A549 (cell line): ENCODE results near the gene MBP. TPM values are rescaled to one million over a fixed set of nuclear protein-coding genes. Genes with fewer than 3 reads are reported as not detected.

Experiments
- ATAC-seq, 2 experiments: fragments of 200-7000 bp in 1 of 2; fragments of >200 bp in 1 of 2; cut with Nextera tagmentation in 1 of 2; cut with Tn5 transposase in 1 of 2; 3 replicates each; pipeline versions ENCODE4 v1.8.0 to v1.9.1; 2018 to 2020; ENCODE audit warnings: mild to moderate bottlenecking in 1 of 2, moderate library complexity in 1 of 2
- CTCF ChIA-PET: fragments of 300-600 bp; sonication (Branson Sonifier 250); formaldehyde crosslinking; extraction: SDS; loops from one replicate; lab custom pipeline; 2021; ENCODE audit warnings: antibody characterized with exemption, inconsistent platforms; lab: Yijun Ruan, JAX
- POLR2A ChIA-PET: fragments of 350-600 bp; formaldehyde crosslinking; extraction: SDS; loops from one replicate; lab custom pipeline; 2021; ENCODE audit warnings: antibody characterized with exemption, inconsistent platforms; lab: Yijun Ruan, JAX
- DNase-seq, 2 experiments: peaks; one replicate each; pipeline versions ENCODE4 v3.0.0 to v3.0.0-alpha.2; 2011 to 2016; ENCODE audit warnings: low read depth in 1 of 2, low spot score in 1 of 2
- FAIRE-seq: peaks from 2 replicates; lab custom pipeline; 2011; peaks lifted over from hg19 to GRCh38; lab: Jason Lieb, UNC
- H3K27ac ChIP-seq, 2 experiments: fragments of >200 bp; sonication (Bioruptor Twin); formaldehyde crosslinking; 3 replicates each; pipeline ENCODE4 v1.5.1; 2016 to 2017
- H3K4me1 ChIP-seq: fragments of >200 bp; sonication (Bioruptor Twin); formaldehyde crosslinking; 3 replicates; pipeline ENCODE4 v1.6.1; 2016
- H3K4me2 ChIP-seq: fragments of >200 bp; sonication (Bioruptor Twin); formaldehyde crosslinking; 3 replicates; pipeline ENCODE4 v1.6.1; 2016
- H3K4me3 ChIP-seq: fragments of >200 bp; sonication (Bioruptor Twin); formaldehyde crosslinking; 3 replicates; pipeline ENCODE4 v1.5.1; 2016
- H3K9me3 ChIP-seq: fragments of >200 bp; sonication (Bioruptor Twin); formaldehyde crosslinking; 3 replicates; pipeline ENCODE4 v1.6.1; 2016
- ATOH8 ChIP-seq: fragments of 250-450 bp; sonication (Bioruptor Pico); IDR thresholded peaks from 2 replicates; pipeline ENCODE4 v1.5.0; 2020; ENCODE audit warnings: low read depth, mild to moderate bottlenecking, moderate library complexity
- BHLHE40 ChIP-seq: IDR thresholded peaks from 2 replicates; pipeline ENCODE4 v1.6.1; 2012; ENCODE audit warnings: low read depth, low read length, inconsistent platforms
- CBX2 ChIP-seq: fragments of 200-600 bp; sonication (generic); IDR thresholded peaks from 2 replicates; pipeline ENCODE4 v1.6.1; 2016; ENCODE audit warnings: low read depth, mild to moderate bottlenecking, borderline replicate concordance
- CBX8 ChIP-seq: fragments of 200-600 bp; sonication (generic); IDR thresholded peaks from 2 replicates; pipeline ENCODE4 v1.6.1; 2016
- CHD4 ChIP-seq: fragments of 200-600 bp; sonication (generic); IDR thresholded peaks from 2 replicates; pipeline ENCODE4 v1.6.1; 2016; ENCODE audit warnings: antibody characterized with exemption, mild to moderate bottlenecking, borderline replicate concordance
- EHF ChIP-seq: fragments of 250-450 bp; sonication (Bioruptor Pico); IDR thresholded peaks from 2 replicates; pipeline ENCODE4 v1.5.0; 2020; ENCODE audit warnings: mild to moderate bottlenecking
- ELK1 ChIP-seq: fragments of 150-350 bp; IDR thresholded peaks from 2 replicates; pipeline ENCODE4 v1.6.1; 2014; ENCODE audit warnings: low read depth, mild to moderate bottlenecking, low read length
- ESRRA ChIP-seq: fragments of 150-350 bp; IDR thresholded peaks from 2 replicates; pipeline ENCODE4 v1.6.1; 2014; ENCODE audit warnings: mild to moderate bottlenecking, low read length, borderline replicate concordance
- FOSB ChIP-seq: fragments of 250-450 bp; sonication (Bioruptor Pico); IDR thresholded peaks from 2 replicates; pipeline ENCODE4 v1.5.0; 2020; ENCODE audit warnings: mild to moderate bottlenecking, moderate library complexity
- FOSL2 ChIP-seq, 2 experiments: fragments of 450-650 bp in 1 of 2; fragments of >200 bp in 1 of 2; sonication (Bioruptor Twin) in 1 of 2; formaldehyde crosslinking; IDR thresholded peaks; 2 replicates each; pipeline versions ENCODE4 v1.5.0 to v1.6.1; 2016 to 2020; ENCODE audit warnings: mild to moderate bottlenecking in 1 of 2, moderate library complexity in 1 of 2
- FOXS1 ChIP-seq: fragments of 250-450 bp; sonication (Bioruptor Pico); IDR thresholded peaks from 2 replicates; pipeline ENCODE4 v1.5.0; 2020; ENCODE audit warnings: mild to moderate bottlenecking, moderate library complexity
- HDAC2 ChIP-seq: fragments of 200-600 bp; sonication (generic); IDR thresholded peaks from 2 replicates; pipeline ENCODE4 v1.6.1; 2016
- HES2 ChIP-seq: fragments of >200 bp; sonication (Bioruptor Twin); formaldehyde crosslinking; IDR thresholded peaks from 2 replicates; pipeline ENCODE4 v1.6.1; 2016
- HOXB5 ChIP-seq: fragments of 250-450 bp; sonication (Bioruptor Pico); IDR thresholded peaks from 2 replicates; pipeline ENCODE4 v1.5.0; 2020; ENCODE audit warnings: mild to moderate bottlenecking, moderate library complexity
- JUN ChIP-seq, 2 experiments: fragments of >200 bp; sonication (Bioruptor Twin); formaldehyde crosslinking; IDR thresholded peaks; 2 replicates in 1 of 2; 3 replicates in 1 of 2; pipeline ENCODE4 v1.6.1; 2016 to 2017
- JUNB ChIP-seq: fragments of >200 bp; sonication (Bioruptor Twin); formaldehyde crosslinking; IDR thresholded peaks from 2 replicates; pipeline ENCODE4 v1.6.1; 2016
- KDM5A ChIP-seq: fragments of 200-600 bp; sonication (generic); IDR thresholded peaks from 2 replicates; pipeline ENCODE4 v1.6.1; 2016; ENCODE audit warnings: antibody characterized with exemption, mild to moderate bottlenecking
- MAFK ChIP-seq: fragments of 450-650 bp; IDR thresholded peaks from 2 replicates; pipeline ENCODE4 v1.6.1; 2014; ENCODE audit not compliant: partially characterized antibody
- MAX ChIP-seq: IDR thresholded peaks from 2 replicates; pipeline ENCODE4 v1.6.1; 2012
- NFE2L2 ChIP-seq: fragments of 150-350 bp; conservative IDR thresholded peaks from 2 replicates; pipeline ENCODE4 v1.6.1; 2014; ENCODE audit warnings: low read length
- POLR2AphosphoS2 ChIP-seq: conservative IDR thresholded peaks from 2 replicates; pipeline ENCODE4 v1.6.1; 2012; ENCODE audit warnings: low read length, improper control_type of control experiment, inconsistent platforms
- SREBF2 ChIP-seq: fragments of 450-650 bp; IDR thresholded peaks from 2 replicates; pipeline ENCODE4 v1.6.1; 2014; ENCODE audit warnings: mild to moderate bottlenecking, moderate library complexity
- TFCP2L1 ChIP-seq: fragments of 250-450 bp; sonication (Bioruptor Pico); IDR thresholded peaks from 2 replicates; pipeline ENCODE4 v1.5.0; 2021; ENCODE audit warnings: mild to moderate bottlenecking
- TP53 ChIP-seq: fragments of 250-450 bp; sonication (Bioruptor Pico); IDR thresholded peaks from 2 replicates; pipeline ENCODE4 v1.5.0; 2021; ENCODE audit warnings: mild to moderate bottlenecking, moderate library complexity
- USF2 ChIP-seq: fragments of 450-650 bp; IDR thresholded peaks from 2 replicates; pipeline ENCODE4 v1.6.1; 2014; ENCODE audit warnings: antibody characterized with exemption
- ZC3H11A ChIP-seq: fragments of 450-650 bp; IDR thresholded peaks from 2 replicates; pipeline ENCODE4 v1.6.1; 2014; ENCODE audit warnings: antibody characterized with exemption, mild to moderate bottlenecking
- WGBS: methylation state at CpG from one replicate; pipeline ENCODE4 v1.1.6; 2017; ENCODE audit errors: missing lambda C conversion rate; 5-methylcytosine and 5-hydroxymethylcytosine counted together
- polyA plus RNA-seq, 4 experiments: library from polyadenylated mRNA; depleted of rRNA in 3 of 4; stranded (reverse); fragments of >200 nt; fragmentation: RNase III in 1 of 4; extraction: RNeasy Plus Mini Kit Qiagen cat#74134 plus additional on column Dnase treatment in 1 of 4; gene quantifications; 2 replicates in 3 of 4; 3 replicates in 1 of 4; pipeline ENCODE4 v1.2.3, GENCODE V29; 2011 to 2017

The MBP gene
- polyA plus RNA-seq, 2 of the 4 experiments (the other 2 are of a cell fraction) = 8.6 to 33.1 TPM

GRCh38 chr18:77008576-77009315, 123.8 kb downstream of the MBP start:
- 92% methylated on average over 14 of the region's 23 CpGs for WGBS
- CTCF ChIA-PET = interaction anchor here (1.9 kb wide), 1 partner anchor 9 kb away, joined by 11 read pairs; no protein-coding TSS in a partner anchor
- H3K4me2 ChIP-seq = no peak overlapping the region
- POLR2A ChIA-PET = no interaction called here
- H3K4me1 ChIP-seq = no peaks in the 10 kb centered on the region
- DNase-seq (no peak), FAIRE-seq (no peak), ATAC-seq (no peak)
- TF ChIP-seq FOXS1 (CRISPR knock-in tag) (no peak), TFCP2L1 (no peak), MAFK (no peak), TP53 (CRISPR knock-in tag) (no peak), HES2 (no peak), ESRRA (no peak), MAX (no peak), JUN (IDR thresholded peaks at IDR 0.05) (no peak), ZC3H11A (no peak), USF2 (no peak), KDM5A (no peak)
- no peak overlapping the region for H3K27ac ChIP-seq
- no peaks in the 10 kb centered on the region for H3K9me3 ChIP-seq
- no peak overlapping the region for H3K4me3 ChIP-seq

GRCh38 chr18:77008006-77008405, 124.6 kb downstream of the MBP start:
- H3K9me3 ChIP-seq = no peaks in the 10 kb centered on the region
- no peak for ATAC-seq
- H3K27ac ChIP-seq = no peak overlapping the region
- no peak for FAIRE-seq
- ChIA-PET POLR2A (no interaction called here), CTCF (no interaction called here)
- no peak overlapping the region for H3K4me3 ChIP-seq
- no peaks in the 10 kb centered on the region for H3K4me1 ChIP-seq
- 88% methylated on average over 9 of the region's 13 CpGs for WGBS
- DNase-seq = no peak
- no peak overlapping the region for H3K4me2 ChIP-seq
- TF ChIP-seq CBX2 = no peak
- TF ChIP-seq BHLHE40 = no peak
- no peak for TF ChIP-seq JUNB
- TF ChIP-seq MAFK = no peak
- TF ChIP-seq ELK1 = no peak
- no peak for TF ChIP-seq USF2
- no peak for TF ChIP-seq HDAC2
- no peak for TF ChIP-seq FOSL2 (IDR thresholded peaks at IDR 0.05)
- no peak for TF ChIP-seq FOSL2 (CRISPR knock-in tag; IDR thresholded peaks at IDR 0.05)
- no peak for TF ChIP-seq FOSB (CRISPR knock-in tag)
- no peak for TF ChIP-seq ATOH8 (CRISPR knock-in tag)
- no peak for TF ChIP-seq HOXB5 (CRISPR knock-in tag)
- TF ChIP-seq HES2 = no peak
- TF ChIP-seq NFE2L2 = no peak
- no peak for TF ChIP-seq CBX8
- TF ChIP-seq CHD4 = no peak
- TF ChIP-seq EHF (CRISPR knock-in tag) = no peak
- no peak for TF ChIP-seq POLR2AphosphoS2
- no peak for TF ChIP-seq SREBF2
- TF ChIP-seq TFCP2L1 = no peak
